Activated CD8-positive, alpha-beta memory T cell treated with anti-CD3 and anti-CD28 coated beads, Interleukin-2, amount 50 U/mL, for 4 hours (primary cell): ENCODE data around the gene XPO6.
"Not testable (repeated sequence)": the region's sequence is repeated elsewhere in the genome, so short reads cannot be mapped to it uniquely, and the experiment has no call there.

Source experiments
- DNase-seq: peaks from one replicate; pipeline ENCODE4 v3.0.0-alpha.2; 2020

Gene XPO6

DNA sequence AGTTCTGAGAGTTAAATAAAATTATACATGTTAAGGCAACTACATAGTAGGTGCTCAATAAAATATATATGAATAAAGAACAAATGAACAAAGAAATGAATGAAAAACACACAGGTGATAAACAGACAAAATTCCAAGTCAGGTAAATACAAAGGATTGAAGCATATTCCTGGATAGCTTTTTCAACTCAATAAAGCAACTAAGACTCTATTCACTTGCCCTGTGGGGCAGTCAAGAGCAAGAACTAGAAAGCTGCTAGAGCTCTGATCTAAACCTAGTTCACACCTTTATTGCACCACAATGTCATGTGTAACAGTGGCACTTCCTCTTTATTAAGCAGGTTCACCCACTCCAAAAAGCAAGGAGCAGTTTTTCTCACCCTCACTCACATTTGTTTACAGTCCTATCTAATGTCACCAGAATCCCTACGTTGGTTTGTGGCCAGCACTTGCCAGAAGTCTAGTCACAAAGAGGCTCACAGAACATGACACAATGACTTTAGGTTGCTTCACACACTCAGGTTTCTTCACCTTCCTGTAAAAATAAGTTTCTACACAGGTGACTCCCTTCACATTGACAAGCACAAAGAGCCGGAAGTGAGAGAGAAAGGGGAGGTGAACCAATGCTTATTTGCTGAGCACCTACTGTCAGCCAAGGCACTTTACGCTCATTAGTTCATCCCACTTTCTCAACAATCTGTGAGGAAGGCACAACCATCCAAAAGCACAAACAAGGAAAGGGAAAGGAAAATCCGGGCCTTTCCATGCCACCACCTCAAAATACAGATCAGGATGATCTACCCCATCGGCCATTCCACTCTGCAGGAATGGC lies 70.8 kb downstream of the XPO6 start:
- DNase-seq: peak; percentile 47

DNA sequence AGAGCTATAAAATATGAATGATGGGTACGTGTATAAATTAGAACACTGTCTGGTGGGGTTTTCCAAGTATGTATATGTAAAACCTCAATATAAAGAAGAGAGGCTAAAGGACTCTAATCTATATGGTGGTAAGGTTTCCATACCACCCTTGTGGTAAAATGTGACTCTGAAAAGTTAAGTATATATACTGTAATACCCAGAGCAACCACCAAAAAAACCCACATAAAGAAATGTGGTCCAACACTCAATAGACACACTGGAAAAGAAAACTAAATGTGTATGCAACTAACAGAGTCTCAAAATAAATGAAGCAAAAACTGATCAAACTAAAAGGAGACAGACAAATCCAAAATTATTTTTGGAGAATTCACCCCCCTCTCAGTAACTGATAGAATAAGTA lies 72.2 kb downstream of the XPO6 start:
- DNase-seq: no peak

GRCh38 chr16:28136751-28137434 lies 74.9 kb downstream of the XPO6 start:
- no peak for DNase-seq

GRCh38 chr16:28133666-28134065 lies 78.1 kb downstream of the XPO6 start:
- DNase-seq: no peak

DNA sequence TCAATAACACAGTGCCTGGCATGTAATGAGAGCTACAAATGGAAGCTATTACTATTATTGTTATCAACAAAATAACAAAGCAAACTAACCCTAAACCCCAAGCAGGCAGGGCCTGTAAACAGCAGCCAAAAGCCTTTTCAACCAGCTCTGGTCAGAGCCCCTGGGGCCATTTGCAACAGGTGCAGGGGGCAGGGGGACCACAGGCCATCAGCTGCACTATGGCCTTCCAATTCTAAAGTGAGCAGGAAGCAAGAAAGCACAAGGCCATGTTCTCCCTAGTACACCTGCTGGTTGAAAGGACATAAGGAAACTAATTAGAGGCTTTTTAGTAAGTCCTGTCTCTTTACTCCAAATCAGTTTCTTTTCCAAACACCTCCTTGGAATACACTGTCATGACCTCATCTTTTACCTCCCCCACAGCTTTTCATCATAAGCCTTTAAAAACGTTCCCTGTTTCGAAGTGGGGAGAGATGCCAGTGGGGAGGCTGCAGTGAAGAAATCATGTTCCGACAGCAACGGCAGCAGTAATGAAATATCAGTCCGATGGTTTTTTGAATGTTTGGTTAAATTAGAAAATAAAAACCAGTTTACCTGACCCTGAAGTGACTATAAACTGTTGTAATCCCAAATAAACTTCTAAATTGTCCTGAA lies 79.9 kb downstream of the XPO6 start:
- DNase-seq: no peak

DNA sequence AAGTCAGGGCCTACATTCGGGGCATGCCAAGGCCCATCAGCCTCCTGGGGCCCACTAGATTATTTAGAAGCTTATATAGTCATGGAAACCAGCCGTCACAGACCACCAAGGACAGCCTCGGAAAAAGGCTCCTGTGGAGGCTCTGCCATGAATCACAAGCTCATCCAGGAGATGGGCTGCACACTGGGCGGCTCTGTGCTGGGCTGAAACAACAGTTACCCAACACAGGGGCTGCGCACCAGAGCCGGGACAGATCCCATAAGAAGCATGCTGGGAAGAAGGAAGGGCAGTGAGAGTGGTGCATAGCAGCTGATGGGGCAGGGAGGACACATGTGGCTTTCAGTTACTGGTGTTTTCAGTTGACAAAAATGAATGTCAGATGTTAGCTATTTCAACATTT lies 80.6 kb downstream of the XPO6 start:
- DNase-seq: no peak

- DNase-seq: no peak
These were observed 81.4 kb downstream of the XPO6 start for GRCh38 chr16:28130099-28131088.

DNA sequence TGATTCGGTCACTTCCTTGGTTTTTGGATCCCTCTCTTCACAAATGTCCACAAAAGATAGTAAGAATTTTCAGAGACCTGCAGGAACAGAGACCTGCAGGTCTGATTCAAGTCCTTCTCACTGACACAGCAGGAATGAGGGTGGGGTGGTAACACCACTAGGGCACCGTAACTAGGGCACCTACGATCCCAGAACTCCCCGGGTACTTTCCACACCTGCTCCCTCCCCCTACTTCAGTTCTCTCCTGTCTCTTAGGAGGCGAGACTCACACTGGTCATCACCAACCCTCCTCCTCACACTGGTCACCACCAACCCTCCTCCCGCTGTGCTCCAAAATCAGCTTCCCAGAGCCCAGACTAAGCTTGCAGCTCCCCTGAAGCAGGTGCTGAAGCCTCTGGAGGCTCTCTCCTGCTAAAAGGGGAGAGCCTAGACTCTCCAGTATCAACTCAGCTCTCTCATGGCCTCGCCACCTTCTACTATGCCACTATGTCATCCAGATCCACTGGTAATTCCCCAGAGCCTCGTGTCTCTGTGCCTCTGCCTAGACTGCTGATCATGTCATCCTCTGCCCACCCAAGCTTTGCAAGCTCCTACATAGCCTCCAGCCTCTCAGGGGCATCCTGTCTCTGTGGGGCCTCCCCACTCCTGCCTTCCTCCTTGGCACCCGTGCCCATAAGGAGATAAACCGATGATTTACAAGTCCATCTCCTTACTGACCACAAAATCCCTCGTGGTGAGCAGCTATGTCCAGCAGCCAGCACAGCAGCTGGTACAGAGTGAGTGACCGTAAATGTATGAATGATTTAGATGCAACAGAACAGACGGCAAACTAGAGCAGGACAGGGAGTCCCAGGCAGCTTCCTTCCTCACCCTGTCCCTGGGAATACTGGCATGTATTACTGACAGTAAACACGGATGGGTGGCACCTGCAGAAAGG lies 84.8 kb downstream of the XPO6 start:
- no peak for DNase-seq

GRCh38 chr16:28125592-28125991 lies 86.2 kb downstream of the XPO6 start:
- DNase-seq: no peak

GRCh38 chr16:28121527-28121926 lies 90.2 kb downstream of the XPO6 start:
- DNase-seq: no peak

DNA sequence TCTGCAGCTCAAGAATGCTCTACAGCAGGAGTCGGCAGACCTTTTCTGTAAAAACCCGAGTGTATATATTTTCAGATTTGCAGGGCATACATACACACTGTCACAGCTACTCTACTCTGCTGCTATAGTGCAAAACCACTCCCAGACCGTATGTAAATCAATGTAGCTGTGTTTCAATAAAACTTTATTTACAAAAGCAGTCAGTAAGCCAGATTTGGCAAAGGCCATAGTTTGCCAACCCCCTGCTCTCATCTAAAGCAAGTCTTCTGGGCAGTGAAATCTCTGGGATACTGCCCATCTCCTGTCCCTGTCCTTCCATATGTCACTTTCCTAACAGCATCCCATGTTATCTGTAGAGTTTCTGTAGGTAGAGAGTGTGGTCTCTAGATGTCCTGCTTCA lies 91.0 kb downstream of the XPO6 start:
- DNase-seq: no peak

DNA sequence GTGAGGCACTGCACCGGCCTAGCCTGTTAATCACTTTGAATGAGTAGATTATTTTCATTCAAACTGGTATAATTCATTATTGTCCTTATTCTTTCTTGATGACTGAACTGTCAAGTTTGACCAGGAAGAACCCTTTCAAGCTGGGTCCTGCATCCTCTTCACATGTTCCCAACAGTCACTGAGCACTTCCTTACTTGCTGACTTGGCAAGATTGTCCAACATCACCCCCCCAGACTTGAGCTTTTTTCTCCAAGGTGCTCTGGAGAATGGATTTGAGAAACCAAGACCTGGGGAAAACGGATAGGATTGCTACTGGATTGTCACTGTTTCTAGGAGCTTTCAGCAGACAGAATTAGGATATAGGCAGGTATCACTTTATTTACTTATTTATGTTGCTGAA lies 93.1 kb downstream of the XPO6 start:
- DNase-seq: no peak

GRCh38 chr16:28117168-28117565 lies 94.6 kb downstream of the XPO6 start:
- DNase-seq: no peak

DNA sequence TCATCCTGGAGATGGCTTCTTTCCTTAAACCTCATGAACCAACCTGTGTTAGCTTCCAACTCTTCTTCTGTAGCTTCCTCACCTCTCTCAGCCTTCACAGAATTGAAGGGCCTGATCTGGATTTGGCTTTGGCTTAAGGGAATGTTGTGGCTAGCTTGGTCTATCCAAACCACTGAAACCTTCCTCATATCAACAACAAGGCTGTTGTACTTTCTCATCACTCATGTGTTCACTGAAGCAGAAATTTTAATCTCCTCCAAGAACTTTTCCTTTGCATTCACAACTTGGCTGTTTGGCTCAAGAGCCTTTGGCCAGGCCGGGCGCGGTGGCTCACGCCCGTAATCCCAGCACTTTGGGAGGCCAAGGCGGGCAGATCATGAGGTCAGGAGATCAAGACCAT lies 95.9 kb downstream of the XPO6 start:
- DNase-seq: not testable (repeated sequence)

DNA sequence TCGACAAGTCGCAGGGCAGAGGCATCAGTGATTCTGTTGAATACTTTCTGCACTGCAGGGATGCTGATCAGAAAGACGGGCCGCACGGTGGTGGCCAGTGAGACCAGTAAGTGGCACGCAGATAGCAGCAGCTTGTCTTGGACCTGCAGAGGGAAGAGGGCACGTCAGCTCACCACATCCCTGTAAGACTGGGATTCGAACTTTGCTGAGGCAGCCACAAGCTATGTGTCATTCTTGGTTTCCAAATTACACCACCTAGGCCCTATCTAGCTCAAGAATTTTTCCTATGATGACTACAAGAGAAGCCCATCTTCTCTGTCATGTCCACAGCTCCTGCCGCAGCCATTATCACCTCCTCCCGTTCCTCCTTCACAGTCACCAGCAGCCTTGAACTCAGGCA lies 98.9 kb downstream of the XPO6 start:
- no peak for DNase-seq

DNA sequence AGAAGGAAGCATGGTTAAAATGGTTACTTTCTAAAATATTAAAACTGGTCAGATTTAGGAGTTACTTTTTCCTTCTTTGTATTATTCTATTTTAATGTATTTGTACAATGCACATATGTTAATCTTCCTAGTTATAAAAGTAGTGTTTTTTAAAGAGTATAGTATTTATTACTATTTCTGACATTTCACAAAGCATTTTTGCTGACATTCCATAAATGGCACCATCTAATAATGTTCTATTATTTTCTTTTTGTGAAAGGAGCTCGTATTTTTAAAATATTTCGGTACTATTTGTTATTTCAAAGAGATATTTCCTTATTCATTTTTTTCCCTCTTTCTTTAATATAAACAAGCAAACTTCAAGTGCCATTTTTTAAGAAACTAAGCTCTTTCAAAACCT lies 100.8 kb downstream of the XPO6 start:
- no peak for DNase-seq

GRCh38 chr16:28110479-28110878 lies 101.3 kb downstream of the XPO6 start:
- DNase-seq: no peak

- DNase-seq: no peak
These were observed 101.7 kb downstream of the XPO6 start for GRCh38 chr16:28110074-28110473.

GRCh38 chr16:28108590-28109247 lies 103.0 kb downstream of the XPO6 start:
- DNase-seq: no peak

- DNase-seq: no peak
These were observed 104.5 kb downstream of the XPO6 start for GRCh38 chr16:28107232-28107631.
